Astrocyte of the hippocampus (primary cell): Measurements from ENCODE around the gene ANGPTL5.
"Not testable (repeated sequence)": the region's sequence is repeated elsewhere in the genome, so short reads cannot be mapped to it uniquely, and the experiment has no call there.

ENCODE experiments used
- DNase-seq: peaks from one replicate; pipeline ENCODE4 v3.0.0; 2011; ENCODE audit warnings: low read depth, low spot score

The ANGPTL5 gene

GRCh38 chr11:101916422-101916821 is at the start of gene ANGPTL5:
Gene ANGPTL5 (minus strand): TSS chr11:101916522. CDS start chr11:101907909, 8,613 bp downstream.
- no peak for DNase-seq

GRCh38 chr11:101964200-101964599 is 47.9 kb upstream of the ANGPTL5 start:
- DNase-seq = not testable (repeated sequence)

DNA sequence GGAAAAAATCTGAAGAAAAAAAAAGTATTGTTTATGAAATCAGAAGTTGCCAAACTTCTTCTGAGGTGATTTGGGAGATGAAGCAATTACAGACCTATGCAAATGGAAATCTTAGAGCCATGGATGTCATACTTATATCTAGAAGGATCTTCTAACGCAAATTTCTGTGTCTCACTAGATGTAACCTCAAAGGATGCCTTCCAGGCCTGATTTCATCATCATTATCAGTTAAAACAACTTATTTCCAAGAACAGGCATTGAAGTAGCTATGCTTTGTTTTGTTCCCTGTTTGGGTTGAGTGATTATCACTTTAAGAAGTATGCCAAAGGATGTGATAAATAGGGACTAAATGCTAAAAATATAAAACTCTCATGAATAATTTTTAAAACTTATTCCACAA is 43.9 kb upstream of the ANGPTL5 start:
- DNase-seq = no peak

GRCh38 chr11:101955701-101956100 is 39.4 kb upstream of the ANGPTL5 start:
- no peak for DNase-seq

- no peak for DNase-seq
Observed at GRCh38 chr11:101955278-101955677, 39.0 kb upstream of the ANGPTL5 start.

GRCh38 chr11:101949680-101950220 is 33.4 kb upstream of the ANGPTL5 start:
- DNase-seq = peak; percentile 9

- DNase-seq = no peak
Observed at GRCh38 chr11:101945448-101945847, 29.1 kb upstream of the ANGPTL5 start.

GRCh38 chr11:101944923-101945322 is 28.6 kb upstream of the ANGPTL5 start:
- no peak for DNase-seq

GRCh38 chr11:101940901-101941520 is 24.7 kb upstream of the ANGPTL5 start:
- DNase-seq = no peak

GRCh38 chr11:101931692-101932091 is 15.4 kb upstream of the ANGPTL5 start:
- DNase-seq = no peak

DNA sequence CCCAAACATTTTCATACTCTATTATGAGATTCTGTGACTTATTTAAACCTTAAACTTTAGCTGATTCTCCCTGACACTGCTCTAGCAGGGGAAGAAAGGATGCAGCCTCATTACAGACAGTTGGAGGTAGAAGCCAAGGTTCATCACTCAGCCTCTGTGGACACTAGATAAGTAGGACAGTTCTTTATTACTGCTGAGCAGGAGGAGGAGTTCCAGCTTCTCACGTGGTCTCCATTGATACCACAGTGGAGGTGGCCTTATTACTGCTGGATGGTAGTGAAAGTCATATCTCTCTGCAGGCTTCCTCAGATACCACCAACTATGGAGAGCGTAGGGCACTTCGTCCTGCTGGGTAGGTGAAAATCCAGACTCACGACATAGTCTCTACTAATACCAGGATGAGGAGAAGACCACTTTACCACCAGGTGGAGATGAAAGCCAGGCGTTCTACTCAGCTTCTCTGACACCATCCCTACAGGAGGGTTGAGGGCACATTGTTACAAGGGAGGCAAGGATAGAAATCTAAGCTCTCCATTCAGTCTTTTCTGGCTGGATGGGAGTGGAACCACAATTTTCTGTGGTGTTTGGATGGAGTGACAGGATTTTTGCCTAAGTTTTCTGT is 13.1 kb upstream of the ANGPTL5 start:
- no peak for DNase-seq

DNA sequence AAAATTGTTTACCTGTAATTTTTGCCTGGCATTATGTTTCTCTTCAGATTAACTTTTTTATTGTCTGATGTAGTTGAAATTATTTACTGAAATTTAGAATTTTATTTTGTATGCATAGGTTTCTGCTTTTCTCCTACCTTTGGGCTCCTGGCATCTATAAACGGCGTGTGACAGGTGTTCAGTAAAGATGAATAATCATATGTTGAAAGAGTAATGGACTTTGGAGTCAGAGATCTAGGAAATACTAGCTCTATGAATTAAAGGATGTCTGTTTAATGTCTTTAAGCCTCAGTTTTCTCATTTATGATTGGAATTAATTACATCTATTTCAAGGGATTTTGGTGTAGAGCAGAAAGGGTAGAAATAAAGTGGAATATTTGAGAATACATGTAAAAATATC is 7.2 kb upstream of the ANGPTL5 start:
- no peak for DNase-seq

- DNase-seq = no peak
Observed at GRCh38 chr11:101920992-101921391, 4.7 kb upstream of the ANGPTL5 start.

DNA sequence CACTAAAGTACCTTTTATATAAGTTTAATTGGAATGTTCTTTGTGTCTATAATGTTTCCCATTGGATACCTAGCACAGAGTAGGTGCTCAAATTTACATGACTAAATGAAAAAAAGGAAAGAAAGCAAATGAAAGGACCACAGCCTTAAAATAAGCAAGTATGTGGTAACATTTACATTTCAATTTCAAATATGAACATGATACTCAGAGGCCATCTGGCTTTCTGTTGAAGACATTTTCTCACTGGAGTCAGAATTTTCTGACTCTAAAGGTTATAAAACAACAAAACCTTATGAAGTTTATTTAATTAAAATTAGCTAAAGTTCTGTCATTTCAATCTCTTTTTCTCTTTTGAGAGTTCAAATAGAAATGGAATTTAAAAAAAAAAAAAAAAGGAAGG is 904 bp upstream of the ANGPTL5 start:
- DNase-seq = no peak

- peak; percentile 62 for DNase-seq
Observed at GRCh38 chr11:101915791-101916291, 481 bp downstream of the ANGPTL5 start.

GRCh38 chr11:101914738-101915426 is 1.4 kb downstream of the ANGPTL5 start, which contains the start of gene CEP126:
Gene CEP126 (plus strand): TSS chr11:101915010. CDS start chr11:101915285, 275 bp downstream.
- peak; percentile 98 for DNase-seq

DNA sequence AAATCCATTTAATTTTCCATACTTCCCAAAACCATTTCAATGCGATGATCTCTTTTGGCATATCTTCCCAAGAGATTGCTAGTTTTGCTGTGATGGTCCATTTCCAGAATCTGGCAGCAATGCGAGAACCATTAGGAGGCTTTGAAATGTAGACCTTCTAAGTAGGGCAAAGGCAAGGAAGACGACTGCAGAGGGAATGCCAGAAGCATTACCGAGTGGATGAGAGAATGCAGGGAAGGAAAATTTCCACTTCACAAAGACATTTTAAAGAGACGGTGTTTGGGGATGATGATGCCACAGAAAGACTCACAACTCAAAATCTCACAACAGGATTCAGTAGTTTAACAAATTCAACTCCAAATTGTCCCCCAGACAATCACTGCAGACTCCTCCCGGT is 2.0 kb downstream of the ANGPTL5 start:
- no peak for DNase-seq

GRCh38 chr11:101913656-101914055 is 2.7 kb downstream of the ANGPTL5 start:
- DNase-seq = no peak

- DNase-seq = peak; percentile 19
Observed at GRCh38 chr11:101912823-101913284, 3.5 kb downstream of the ANGPTL5 start.

GRCh38 chr11:101909087-101909486 is 7.2 kb downstream of the ANGPTL5 start:
- DNase-seq = no peak

DNA sequence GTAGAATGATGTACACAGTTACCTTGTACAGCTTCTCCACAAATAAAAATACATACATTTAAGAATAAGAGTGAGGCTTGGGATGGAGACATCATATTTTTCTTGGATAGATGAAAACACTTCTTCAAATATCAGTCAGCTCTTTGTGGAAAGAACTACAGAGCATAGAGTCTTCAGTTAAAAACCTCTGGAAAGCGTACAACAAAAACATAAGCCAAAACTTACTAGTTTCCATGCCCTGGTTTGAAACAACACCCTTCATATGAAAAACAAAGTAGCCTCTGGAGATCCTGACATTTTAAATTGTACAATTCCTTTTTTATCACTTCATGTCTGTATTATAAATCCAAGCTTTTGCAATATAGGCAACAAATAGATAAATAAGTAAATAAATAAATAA is 8.5 kb downstream of the ANGPTL5 start:
- DNase-seq = no peak

DNA sequence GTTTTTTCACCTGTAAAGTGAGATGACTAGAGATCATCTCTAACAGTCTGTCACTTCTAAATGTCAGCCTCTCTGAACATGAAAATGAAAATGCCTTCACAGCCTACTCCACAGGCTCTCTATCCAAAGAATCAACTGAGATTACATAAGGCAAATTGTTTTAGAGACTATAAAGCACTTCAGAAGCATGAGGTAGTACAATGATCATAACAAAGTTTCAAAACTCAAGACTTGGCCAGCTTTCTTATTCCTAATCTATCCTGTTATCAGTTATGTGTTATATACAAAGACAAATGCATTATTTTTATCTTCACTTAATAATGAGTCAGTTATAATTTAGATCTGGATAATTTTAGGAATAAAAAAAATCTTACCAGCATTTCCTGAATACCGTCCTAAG is 21.8 kb downstream of the ANGPTL5 start:
- DNase-seq = no peak
